ENCODE data around the gene SMCR8. TPM values are rescaled to one million over a fixed set of nuclear protein-coding genes. Genes with fewer than 3 reads are reported as not detected.

SMCR8 gene
- total and polyA plus RNA-seq, 3 experiments from 2014 or later, result 4.9 to 26.9 (median 26.7) TPM

GRCh38 chr17:18320301-18320700 lies 5.2 kb downstream of the SMCR8 start:
- CTCF ChIA-PET, result no interaction called here
- POLR2A ChIA-PET, result no interaction called here

GRCh38 chr17:18321309-18321708 lies 6.2 kb downstream of the SMCR8 start:
- H3K9me3 Mint-ChIP-seq, result no peaks in the 10 kb centered on the region
- H3K36me3 ChIP-seq (ENCODE audit: insufficient read depth, low read length), result peaks cover 47% of the 10 kb centered on the region
- peaks cover 51 to 70% (median 55%) of the 10 kb centered on the region in 3 donors for H3K4me1 Mint-ChIP-seq
- no peak overlapping the region for H3K4me3 Mint-ChIP-seq
- H3K27ac Mint-ChIP-seq, result peak overlapping the region in 2 of 8 donors; percentile 32 to 86
- peaks cover 40% of the 10 kb centered on the region for H3K4me1 ChIP-seq (ENCODE audit: insufficient read depth, low read length)
- no peak overlapping the region for H3K27ac ChIP-seq (ENCODE audit: low read depth, low read length)
- peaks cover 0 to 87% (median 5%) of the 10 kb centered on the region in 3 donors for H3K36me3 Mint-ChIP-seq
- ChIA-PET POLR2A (interaction anchor here (0.7 kb wide), 1 partner anchor 130 kb away, joined by 3 read pairs; no protein-coding TSS in a partner anchor), CTCF (no interaction called here)
- H3K4me3 ChIP-seq (ENCODE audit: low read length), result no peak overlapping the region
- H3K9me3 ChIP-seq (ENCODE audit: low read length), result no peaks in the 10 kb centered on the region
- H3K27me3 Mint-ChIP-seq, result no peaks in the 10 kb centered on the region
- DNase-seq, result no peak
- H3K27me3 ChIP-seq (ENCODE audit: insufficient read depth, low read length, poor library complexity, severe bottlenecking), result no peaks in the 10 kb centered on the region

More at GRCh38 chr17:18320301-18320700, 5.2 kb downstream of the SMCR8 start:
- H3K27me3 Mint-ChIP-seq, result no peaks in the 10 kb centered on the region
- peaks cover 59 to 74% (median 63%) of the 10 kb centered on the region in 3 donors for H3K4me1 Mint-ChIP-seq
- Histone ChIP-seq H3K36me3 (ENCODE audit: insufficient read depth, low read length) (peaks cover 43% of the 10 kb centered on the region), H3K27ac (ENCODE audit: low read depth, low read length) (no peak overlapping the region), H3K4me3 (ENCODE audit: low read length) (no peak overlapping the region), H3K27me3 (ENCODE audit: insufficient read depth, low read length, poor library complexity, severe bottlenecking) (no peaks in the 10 kb centered on the region), H3K9me3 (ENCODE audit: low read length) (no peaks in the 10 kb centered on the region), H3K4me1 (ENCODE audit: insufficient read depth, low read length) (peaks cover 49% of the 10 kb centered on the region)
- peak overlapping the region in 1 of 8 donors; percentile 23 for H3K27ac Mint-ChIP-seq
- no peak for DNase-seq
- H3K36me3 Mint-ChIP-seq, result peaks cover 0 to 84% (median 5%) of the 10 kb centered on the region in 3 donors
- no peaks in the 10 kb centered on the region for H3K9me3 Mint-ChIP-seq
- H3K4me3 Mint-ChIP-seq, result peak overlapping the region in 1 of 7 donors; percentile 27

- Histone ChIP-seq H3K36me3 (ENCODE audit: insufficient read depth, low read length) (peaks cover 40% of the 10 kb centered on the region), H3K27me3 (ENCODE audit: insufficient read depth, low read length, poor library complexity, severe bottlenecking) (no peaks in the 10 kb centered on the region), H3K27ac (ENCODE audit: low read depth, low read length) (no peak overlapping the region), H3K4me1 (ENCODE audit: insufficient read depth, low read length) (peaks cover 28% of the 10 kb centered on the region), H3K9me3 (ENCODE audit: low read length) (no peaks in the 10 kb centered on the region), H3K4me3 (ENCODE audit: low read length) (no peak overlapping the region)
- Mint-ChIP-seq H3K27ac (peak overlapping the region in 3 of 8 donors; percentile 9 to 88 (median 66)), H3K9me3 (no peaks in the 10 kb centered on the region), H3K4me3 (no peak overlapping the region), H3K27me3 (no peaks in the 10 kb centered on the region), H3K36me3 (peaks cover 0 to 88% (median 5%) of the 10 kb centered on the region in 3 donors), H3K4me1 (peaks cover 40 to 63% (median 43%) of the 10 kb centered on the region in 3 donors)
- no peak for DNase-seq
- POLR2A ChIA-PET, result interaction anchor here (1.0 kb wide), 1 partner anchor 62 kb away, joined by 3 read pairs; the partner anchor contains the start of gene MIEF2
- CTCF ChIA-PET, result interaction anchor here (1.3 kb wide), 1 partner anchor 9 kb away, joined by 3 read pairs; no protein-coding TSS in a partner anchor
Observed at GRCh38 chr17:18322522-18322921, 7.4 kb downstream of the SMCR8 start.

GRCh38 chr17:18323007-18323406 lies 7.9 kb downstream of the SMCR8 start:
- no peaks in the 10 kb centered on the region for H3K9me3 ChIP-seq (ENCODE audit: low read length)
- Mint-ChIP-seq H3K4me3 (no peak overlapping the region), H3K27ac (peak overlapping the region in 3 of 8 donors; percentile 12 to 88 (median 21)), H3K27me3 (no peaks in the 10 kb centered on the region), H3K9me3 (no peaks in the 10 kb centered on the region), H3K36me3 (peaks cover 0 to 89% (median 5%) of the 10 kb centered on the region in 3 donors), H3K4me1 (peaks cover 35 to 59% (median 38%) of the 10 kb centered on the region in 3 donors)
- no peak overlapping the region for H3K27ac ChIP-seq (ENCODE audit: low read depth, low read length)
- peaks cover 23% of the 10 kb centered on the region for H3K4me1 ChIP-seq (ENCODE audit: insufficient read depth, low read length)
- no peak overlapping the region for H3K4me3 ChIP-seq (ENCODE audit: low read length)
- CTCF ChIA-PET, result interaction anchor here (1.3 to 1.4 kb wide), 2 partner anchors 9 to 74 kb away, joined by 3 read pairs; no protein-coding TSS in a partner anchor
- POLR2A ChIA-PET, result no interaction called here
- peaks cover 36% of the 10 kb centered on the region for H3K36me3 ChIP-seq (ENCODE audit: insufficient read depth, low read length)
- no peaks in the 10 kb centered on the region for H3K27me3 ChIP-seq (ENCODE audit: insufficient read depth, low read length, poor library complexity, severe bottlenecking)
- DNase-seq, result no peak

GRCh38 chr17:18323507-18324139 lies 8.5 kb downstream of the SMCR8 start:
- POLR2A ChIA-PET, result no interaction called here
- Mint-ChIP-seq H3K4me3 (no peak overlapping the region), H3K27ac (peak overlapping the region in 1 of 8 donors; percentile 35), H3K9me3 (no peaks in the 10 kb centered on the region), H3K36me3 (peaks cover 0 to 94% (median 5%) of the 10 kb centered on the region in 3 donors), H3K27me3 (no peaks in the 10 kb centered on the region), H3K4me1 (peaks cover 30 to 54% (median 33%) of the 10 kb centered on the region in 3 donors)
- H3K4me1 ChIP-seq (ENCODE audit: insufficient read depth, low read length), result peaks cover 17% of the 10 kb centered on the region
- no peak overlapping the region for H3K4me3 ChIP-seq (ENCODE audit: low read length)
- no peaks in the 10 kb centered on the region for H3K9me3 ChIP-seq (ENCODE audit: low read length)
- no peak for DNase-seq
- CTCF ChIA-PET, result interaction anchor here (1.4 kb wide), 1 partner anchor 75 kb away, joined by 3 read pairs; no protein-coding TSS in a partner anchor
- peaks cover 41% of the 10 kb centered on the region for H3K36me3 ChIP-seq (ENCODE audit: insufficient read depth, low read length)
- no peak overlapping the region for H3K27ac ChIP-seq (ENCODE audit: low read depth, low read length)
- H3K27me3 ChIP-seq (ENCODE audit: insufficient read depth, low read length, poor library complexity, severe bottlenecking), result no peaks in the 10 kb centered on the region

- no peaks in the 10 kb centered on the region for H3K27me3 Mint-ChIP-seq
- H3K9me3 ChIP-seq (ENCODE audit: low read length), result no peaks in the 10 kb centered on the region
- H3K36me3 Mint-ChIP-seq, result peaks cover 0 to 94% (median 5%) of the 10 kb centered on the region in 3 donors
- H3K4me1 Mint-ChIP-seq, result peaks cover 22 to 46% (median 26%) of the 10 kb centered on the region in 3 donors
- H3K4me1 ChIP-seq (ENCODE audit: insufficient read depth, low read length), result peaks cover 9% of the 10 kb centered on the region
- H3K27ac Mint-ChIP-seq, result peak overlapping the region in 2 of 8 donors; percentile 35 to 66
- peak overlapping the region in 1 of 7 donors; percentile 27 for H3K4me3 Mint-ChIP-seq
- no peak overlapping the region for H3K27ac ChIP-seq (ENCODE audit: low read depth, low read length)
- H3K9me3 Mint-ChIP-seq, result no peaks in the 10 kb centered on the region
- peaks cover 41% of the 10 kb centered on the region for H3K36me3 ChIP-seq (ENCODE audit: insufficient read depth, low read length)
- H3K4me3 ChIP-seq (ENCODE audit: low read length), result no peak overlapping the region
- no peak for DNase-seq
- no peaks in the 10 kb centered on the region for H3K27me3 ChIP-seq (ENCODE audit: insufficient read depth, low read length, poor library complexity, severe bottlenecking)
- POLR2A ChIA-PET, result no interaction called here
- CTCF ChIA-PET, result interaction anchor here (1.4 kb wide), 1 partner anchor 76 kb away, joined by 3 read pairs; no protein-coding TSS in a partner anchor
Observed at GRCh38 chr17:18324140-18325050, 9.3 kb downstream of the SMCR8 start.

GRCh38 chr17:18326039-18326438 lies 10.9 kb downstream of the SMCR8 start:
- H3K36me3 ChIP-seq (ENCODE audit: insufficient read depth, low read length), result peaks cover 46% of the 10 kb centered on the region
- H3K27ac ChIP-seq (ENCODE audit: low read depth, low read length), result no peak overlapping the region
- Mint-ChIP-seq H3K27ac (peak overlapping the region in 1 of 8 donors; percentile 68), H3K9me3 (no peaks in the 10 kb centered on the region), H3K4me3 (no peak overlapping the region), H3K4me1 (peaks cover 8 to 32% (median 9%) of the 10 kb centered on the region in 3 donors), H3K27me3 (no peaks in the 10 kb centered on the region), H3K36me3 (peaks cover 0 to 91% (median 4%) of the 10 kb centered on the region in 3 donors)
- no peaks in the 10 kb centered on the region for H3K9me3 ChIP-seq (ENCODE audit: low read length)
- H3K27me3 ChIP-seq (ENCODE audit: insufficient read depth, low read length, poor library complexity, severe bottlenecking), result no peaks in the 10 kb centered on the region
- no peak for DNase-seq
- POLR2A ChIA-PET, result interaction anchor here (0.7 kb wide), 1 partner anchor 92 kb away, joined by 3 read pairs; no protein-coding TSS in a partner anchor
- H3K4me3 ChIP-seq (ENCODE audit: low read length), result no peak overlapping the region
- no peaks in the 10 kb centered on the region for H3K4me1 ChIP-seq (ENCODE audit: insufficient read depth, low read length)
- CTCF ChIA-PET, result no interaction called here
